Femur (tissue), 1 donor: ENCODE data around the gene SLAMF8.

Experiments
- DNase-seq: peaks from one replicate; pipeline ENCODE4 v3.0.0-alpha.2; 2017

Gene SLAMF8

DNA sequence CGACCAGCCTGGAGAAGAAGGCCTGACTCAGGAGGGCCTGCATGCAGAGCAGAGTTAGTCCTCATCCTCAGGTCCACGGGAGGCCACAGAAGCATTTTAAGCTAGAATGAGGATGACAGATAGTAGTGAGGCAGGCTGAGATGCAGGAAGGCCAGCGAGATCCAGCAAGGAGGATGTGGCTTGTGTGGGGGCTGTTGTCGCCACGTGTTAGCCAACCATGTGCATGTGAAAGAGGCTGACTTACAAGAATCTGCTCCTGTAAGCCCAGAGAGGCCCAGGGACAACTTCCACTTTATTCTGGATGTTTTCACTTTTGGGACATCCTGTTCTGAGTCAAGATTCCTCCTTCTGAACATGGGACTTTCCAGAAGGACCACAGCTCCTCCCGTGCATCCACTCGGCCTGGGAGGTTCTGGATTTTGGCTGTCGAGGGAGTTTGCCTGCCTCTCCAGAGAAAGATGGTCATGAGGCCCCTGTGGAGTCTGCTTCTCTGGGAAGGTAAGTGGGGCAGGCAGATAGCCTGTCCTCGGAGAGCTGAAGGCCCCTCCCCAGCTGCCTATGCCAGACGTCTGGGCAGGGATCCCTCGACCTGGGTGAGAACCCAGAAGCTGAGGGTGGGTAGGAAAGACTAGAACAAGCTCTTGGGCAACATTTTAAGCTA lies at the start of gene SLAMF8:
TSS of gene SLAMF8 (plus strand) at position 433 of the 661 bp plus-strand sequence. CDS start at position 459, 26 bp downstream.
- DNase-seq: no peak

DNA sequence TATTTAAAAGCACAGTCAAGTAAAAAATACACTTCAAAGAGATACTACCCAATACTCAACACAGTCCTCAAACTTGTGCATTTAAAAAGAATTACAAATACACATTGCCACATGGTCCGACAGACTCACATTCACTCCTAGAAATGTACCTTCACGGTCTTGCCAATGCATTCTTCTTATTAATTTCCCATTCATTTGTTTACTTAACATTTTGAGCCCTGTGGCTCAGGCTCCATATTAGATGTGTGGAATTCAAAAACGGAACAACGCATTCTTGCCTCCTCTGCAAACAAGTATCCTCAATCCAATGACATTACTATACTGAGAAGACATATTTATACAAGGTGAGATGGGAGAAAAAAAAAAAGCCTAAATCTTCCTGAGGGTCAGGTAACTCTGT lies 48.4 kb upstream of the SLAMF8 start:
- DNase-seq: no peak

DNA sequence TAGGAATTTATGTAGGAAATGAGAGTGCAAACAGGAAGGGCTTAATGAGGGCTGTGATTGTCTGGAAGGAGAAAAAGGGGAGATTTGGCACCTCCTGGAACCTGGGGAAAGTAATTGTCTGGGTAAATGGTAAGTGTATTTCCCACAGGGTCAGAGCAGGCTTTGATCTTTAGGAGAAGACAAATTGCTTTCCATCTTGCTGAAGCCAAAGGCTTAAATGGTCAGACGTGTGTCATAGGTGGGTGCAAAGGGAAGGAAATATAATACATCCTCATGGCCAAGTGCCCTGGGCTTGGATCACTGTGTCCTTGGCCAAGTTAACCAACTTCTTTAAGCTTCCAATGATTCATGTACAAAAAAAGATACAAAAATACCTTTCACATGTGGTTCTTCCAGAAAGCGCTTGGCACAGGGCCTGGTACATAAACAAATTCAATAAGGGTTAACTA lies 47.2 kb upstream of the SLAMF8 start:
- no peak for DNase-seq

GRCh38 chr1:159780583-159781582 lies 45.8 kb upstream of the SLAMF8 start, which contains the start of gene DUSP23:
TSS of gene DUSP23 (plus strand) at chr1:159780962. CDS start at chr1:159781101, 139 bp downstream.
- DNase-seq: peak; percentile 98

GRCh38 chr1:159781992-159782391 lies 44.7 kb upstream of the SLAMF8 start:
- DNase-seq: no peak

- DNase-seq: no peak
Observed at GRCh38 chr1:159783724-159784123, 42.9 kb upstream of the SLAMF8 start.

DNA sequence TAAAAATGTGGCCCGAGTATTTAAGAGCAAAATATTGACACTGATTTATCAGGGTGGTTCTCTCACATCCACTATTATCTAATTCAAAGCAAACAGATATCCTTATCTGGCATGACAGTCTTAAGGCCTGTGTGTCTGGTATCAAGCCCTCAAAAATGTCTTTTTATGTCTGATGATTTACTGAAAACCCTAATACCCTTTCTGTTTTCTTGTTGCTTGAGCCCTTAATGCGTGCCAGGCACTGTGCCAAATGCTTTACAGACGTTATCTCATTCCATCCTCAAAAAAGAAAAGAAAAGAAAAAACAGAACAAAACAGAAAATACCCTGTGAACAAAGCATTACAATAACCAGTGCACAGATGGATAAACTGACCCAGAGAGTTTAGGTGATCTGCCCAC lies 40.2 kb upstream of the SLAMF8 start:
- no peak for DNase-seq

DNA sequence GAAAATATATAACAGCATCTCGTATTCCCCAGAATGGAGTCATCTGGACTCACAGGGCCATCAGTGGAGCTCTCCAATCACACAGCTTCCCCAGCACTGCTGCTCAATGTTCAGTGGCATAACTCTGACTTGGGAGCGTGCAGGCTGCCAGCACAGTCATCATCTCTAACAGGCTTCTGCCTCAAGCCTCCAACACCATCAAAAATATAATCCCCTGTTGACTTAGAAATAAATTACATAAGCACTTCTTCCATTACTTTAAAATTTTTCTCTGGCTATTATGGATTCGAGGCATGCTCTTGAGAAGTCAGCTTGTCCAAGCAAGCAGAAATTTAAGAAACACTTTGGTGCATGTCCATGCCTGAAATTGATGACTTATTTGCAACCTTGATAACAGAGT lies 39.7 kb upstream of the SLAMF8 start:
- DNase-seq: peak; percentile 34

GRCh38 chr1:159790237-159790917 lies 36.3 kb upstream of the SLAMF8 start:
- DNase-seq: no peak

- no peak for DNase-seq
Observed at GRCh38 chr1:159791031-159791430, 35.6 kb upstream of the SLAMF8 start.

DNA sequence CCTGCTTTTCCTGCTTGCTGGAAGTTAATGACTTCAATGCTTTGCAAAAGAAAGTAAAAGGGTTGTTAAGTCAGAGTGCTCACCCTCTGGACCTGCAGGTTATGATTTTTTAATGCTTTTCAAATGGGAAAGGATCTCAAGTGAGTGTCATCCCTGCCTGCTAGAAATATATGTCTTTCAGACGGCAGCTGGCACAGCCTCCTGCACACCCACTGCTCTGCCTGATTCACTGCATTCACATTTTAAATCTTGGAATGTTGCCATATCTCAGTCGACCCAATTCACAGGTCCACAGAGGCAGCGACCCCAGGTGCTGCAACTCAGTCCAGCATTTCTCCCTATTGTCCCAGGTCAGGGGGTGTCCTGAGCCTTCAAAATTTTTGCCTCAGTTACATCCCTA lies 35.2 kb upstream of the SLAMF8 start:
- DNase-seq: no peak

- DNase-seq: no peak
Observed at GRCh38 chr1:159795534-159795933, 31.1 kb upstream of the SLAMF8 start.

DNA sequence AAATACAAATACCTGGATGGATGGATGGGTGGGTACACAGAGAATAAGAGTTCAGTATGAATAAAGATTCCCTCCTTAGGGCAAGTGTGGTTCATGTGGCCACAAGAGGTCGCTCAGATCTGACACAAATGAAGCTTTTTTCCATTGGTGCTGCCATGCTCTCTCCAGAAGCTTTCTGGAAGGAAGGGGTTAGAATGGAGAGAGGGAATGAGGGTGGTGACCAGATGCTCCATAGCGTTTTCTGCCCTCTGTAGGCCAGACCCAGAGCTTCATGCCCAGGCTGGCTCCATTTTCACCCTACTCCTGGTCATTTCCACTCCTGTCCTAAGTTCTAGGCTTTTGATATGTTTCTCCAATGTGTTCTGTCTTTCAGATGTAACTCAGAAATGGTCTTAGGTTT lies 27.8 kb upstream of the SLAMF8 start:
- peak; percentile 72 for DNase-seq

DNA sequence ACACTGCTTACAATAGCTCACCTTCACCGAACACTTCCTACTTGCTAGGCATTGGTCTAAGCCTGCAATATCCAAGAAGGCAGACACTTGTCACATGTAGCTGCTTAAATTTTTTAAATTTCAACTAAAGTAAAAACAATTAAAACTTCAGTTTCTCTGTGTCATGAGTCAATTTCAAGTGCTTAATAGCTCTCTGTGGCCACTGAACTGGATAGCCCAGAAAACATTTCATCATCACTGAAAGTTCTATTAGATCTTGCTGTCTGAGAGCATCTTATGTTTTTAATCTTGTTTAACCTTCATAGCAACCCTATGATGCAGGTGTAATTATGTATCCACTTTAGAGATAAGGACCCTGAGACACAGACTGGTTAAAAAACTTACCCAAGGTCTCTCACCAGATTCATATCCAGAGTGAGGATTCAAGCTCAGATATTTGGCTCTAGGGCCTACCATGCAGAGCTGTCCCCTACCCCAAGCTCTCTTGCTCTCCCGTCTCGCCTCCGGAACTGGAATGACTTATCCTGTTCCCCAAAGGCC lies 27.2 kb upstream of the SLAMF8 start:
- DNase-seq: no peak

DNA sequence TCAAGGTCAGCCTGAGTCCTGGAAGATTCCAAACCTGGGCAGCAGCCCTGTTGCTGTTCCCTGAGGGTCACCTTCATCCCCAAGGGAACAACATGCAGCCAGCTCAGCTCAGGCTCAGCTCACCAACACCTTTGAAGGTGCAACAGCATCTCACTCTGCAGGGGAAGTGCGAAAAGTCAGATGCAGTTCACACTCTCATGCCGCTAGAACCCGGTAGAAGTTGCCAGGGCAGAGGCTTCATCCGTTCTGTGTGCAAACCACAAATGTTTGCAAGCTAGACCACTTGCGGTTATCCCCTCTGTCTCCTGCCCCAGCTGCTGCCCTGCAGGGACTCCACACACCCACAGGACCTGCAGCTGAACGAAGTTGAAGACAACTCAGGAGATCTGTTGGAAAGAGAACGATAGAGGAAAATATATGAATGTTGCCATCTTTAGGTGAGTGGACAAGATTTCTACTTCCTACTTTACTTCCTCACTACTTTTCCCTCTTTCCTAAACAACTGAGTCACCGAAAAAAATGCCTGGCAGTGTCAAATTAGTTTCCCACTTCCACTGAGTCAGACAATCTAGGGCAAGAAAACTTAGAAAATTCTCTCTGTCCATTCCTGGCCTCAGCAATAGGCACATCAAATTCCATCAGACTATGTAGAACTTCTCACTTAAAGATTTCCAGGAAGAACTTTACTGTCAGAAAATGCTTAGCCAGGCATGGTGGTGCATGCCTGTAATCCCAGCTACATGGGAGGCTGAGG lies 26.3 kb upstream of the SLAMF8 start:
- no peak for DNase-seq

GRCh38 chr1:159802111-159802510 lies 24.6 kb upstream of the SLAMF8 start, which contains the start of gene FCRL6:
TSS of gene FCRL6 (plus strand) at chr1:159802360. CDS start at chr1:159802425, 65 bp downstream.
- DNase-seq: no peak

- no peak for DNase-seq
Observed at GRCh38 chr1:159803956-159804689, 22.6 kb upstream of the SLAMF8 start.

DNA sequence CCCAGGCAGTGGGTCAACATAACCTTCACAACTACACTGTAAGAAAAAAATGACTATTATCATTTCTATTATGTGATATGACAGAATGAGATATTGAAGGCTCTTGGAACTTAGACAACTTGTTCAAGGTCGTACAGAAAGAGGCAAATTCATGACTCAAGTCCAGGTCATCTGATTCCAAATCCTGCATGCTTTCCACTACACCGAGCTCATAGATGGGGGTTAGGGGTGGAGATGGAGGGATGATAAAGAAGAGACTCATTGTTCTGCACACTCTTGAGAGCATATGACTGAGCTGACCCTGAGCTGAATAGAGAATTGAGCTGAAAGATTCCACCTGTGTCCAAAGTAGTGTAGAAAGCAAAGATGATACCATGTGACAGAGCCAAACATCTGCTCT lies 21.7 kb upstream of the SLAMF8 start:
- no peak for DNase-seq

DNA sequence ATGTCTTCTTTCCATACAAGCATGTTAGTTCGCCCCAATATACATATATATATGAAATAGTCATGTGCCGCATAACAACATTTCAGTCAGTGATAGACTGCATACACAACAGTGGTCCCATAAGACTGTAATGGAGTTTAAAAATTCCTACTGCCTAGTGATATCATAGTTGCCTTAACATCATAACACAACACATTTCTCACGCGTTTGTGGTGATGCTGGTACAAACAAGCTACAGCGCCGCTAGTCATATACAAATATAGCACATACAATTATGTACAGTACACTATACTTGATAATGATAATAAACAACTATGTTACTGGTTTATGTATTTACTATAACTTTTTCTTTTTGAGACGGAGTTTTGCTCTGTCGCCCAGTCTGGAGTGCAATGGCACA lies 10.7 kb upstream of the SLAMF8 start:
- no peak for DNase-seq

DNA sequence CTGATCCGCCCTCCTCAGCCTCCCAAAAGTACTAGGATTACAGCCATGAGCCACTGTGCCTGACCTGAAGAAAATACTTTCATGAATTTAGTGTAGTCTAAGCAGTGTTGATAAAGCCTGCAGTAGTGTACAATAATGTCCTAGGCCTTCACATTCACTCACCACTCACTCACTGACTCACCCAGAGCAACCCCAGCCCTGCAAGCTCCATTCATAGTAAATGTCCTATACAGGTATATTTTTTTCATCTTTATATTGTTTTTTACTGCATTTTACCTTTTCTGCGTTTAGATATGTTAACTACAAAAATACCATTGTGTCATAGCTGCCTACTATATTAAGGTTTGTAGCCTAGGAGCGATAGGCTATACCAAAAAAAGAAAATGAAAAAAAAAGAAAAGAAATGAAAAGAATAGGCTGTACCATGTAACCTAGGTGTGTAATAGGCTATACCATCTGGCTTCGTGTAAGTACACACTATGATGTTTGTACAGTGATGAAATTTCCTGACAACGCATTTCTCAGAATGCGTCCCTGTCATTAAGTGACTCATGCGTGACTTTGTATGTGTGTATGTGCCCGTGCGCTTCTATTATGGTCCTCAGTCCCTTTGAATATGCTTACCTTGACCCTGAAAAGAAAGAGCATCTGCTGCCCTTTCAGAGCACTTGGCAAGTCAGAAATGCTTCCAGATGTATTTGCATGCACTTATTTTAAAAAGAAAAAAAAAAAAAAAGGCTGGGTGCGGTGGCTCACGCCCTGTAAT lies 9.2 kb upstream of the SLAMF8 start:
- DNase-seq: no peak
